Measurements from ENCODE around the gene SWAP70. TPM values are rescaled to one million over a fixed set of nuclear protein-coding genes. Genes with fewer than 3 reads are reported as not detected.

SWAP70 gene
- total and polyA plus RNA-seq, 2 of the 8 experiments (the other 6 are each of a cell fraction or from before 2014, with no cell fraction given): 14.8 to 37.5 TPM

DNA sequence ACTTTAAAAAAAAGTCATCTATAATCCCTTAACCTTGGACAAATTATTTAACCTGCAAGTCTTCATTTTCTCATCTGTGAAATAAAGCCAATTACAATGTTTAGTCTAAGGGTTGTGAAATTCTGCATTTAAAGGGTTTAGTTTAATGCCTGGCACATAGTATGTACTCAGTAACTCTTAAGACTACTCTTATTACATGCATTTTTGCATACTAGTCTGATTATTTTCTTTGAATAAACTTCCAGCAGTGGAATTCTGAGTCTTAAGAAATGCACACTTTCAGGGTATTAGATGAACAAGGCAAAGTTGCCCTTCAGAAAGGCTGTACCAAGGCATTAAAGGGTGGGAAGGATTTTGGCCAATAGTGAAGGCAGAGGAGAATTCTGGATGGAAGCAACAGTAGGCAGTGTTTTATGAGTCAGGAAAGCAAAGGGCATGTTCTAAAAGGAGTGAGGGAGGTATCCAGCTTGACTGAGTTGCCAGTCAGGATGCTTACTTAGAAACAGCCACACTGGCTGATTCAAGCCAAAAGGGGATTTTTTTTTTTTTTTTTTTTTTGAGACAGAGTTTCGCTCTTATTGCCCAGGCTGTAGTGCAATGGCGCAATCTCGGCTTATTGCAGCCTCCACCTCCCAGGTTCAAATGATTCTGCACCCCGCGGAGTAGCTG, 50.5 kb downstream of the SWAP70 start:
- Histone ChIP-seq H2BK15ac (ENCODE audit: low read length) (no peak overlapping the region), H4K5ac (ENCODE audit: insufficient read length, low read depth, low read length) (no peak overlapping the region), H3K23ac (ENCODE audit: insufficient read length) (no peak overlapping the region), H4K91ac (replicated peaks; ENCODE audit: insufficient read length, low read length) (no peak overlapping the region), H3K14ac (ENCODE audit: insufficient read length) (no peak overlapping the region), H3K23me2 (ENCODE audit: low read depth, low read length) (no peaks in the 10 kb centered on the region), H3K36me3 (ENCODE audit: control insufficient read depth in 2 of 4, insufficient read depth in 4 of 4, low read length in 3 of 4) (peaks cover 0 to 23% (median 5%) of the 10 kb centered on the region in 4 experiments; a peak in 2 of 8 replicates), H3K4me3 (ENCODE audit: extremely low read depth in 1 of 4, insufficient read depth in 2 of 4, low read depth in 3 of 4, low read length in 4 of 4) (no peak overlapping the region), H4K20me1 (replicated peaks in 1 of 2; ENCODE audit: control insufficient read depth in 1 of 2, insufficient read depth in 2 of 2, low read length in 2 of 2) (peaks cover 0 to 2% of the 10 kb centered on the region in 2 experiments), H3K9ac (replicated peaks in 1 of 4; ENCODE audit: extremely low read depth in 1 of 4, low read depth in 3 of 4, low read length in 3 of 4) (no peak overlapping the region), H3K4me2 (ENCODE audit: insufficient read depth in 1 of 2, low read depth in 2 of 2, low read length in 2 of 2) (no peak overlapping the region), H3K9me3 (ENCODE audit: insufficient read depth in 2 of 2, low read depth in 1 of 2, low read length in 1 of 2) (no peaks in the 10 kb centered on the region; a peak in 1 of 4 replicates), H3K4ac (replicated peaks; ENCODE audit: insufficient read length, low read depth, low read length) (no peak overlapping the region), H2BK120ac (replicated peaks; ENCODE audit: low read depth, low read length) (no peak overlapping the region), H2BK5ac (ENCODE audit: low read depth, low read length) (no peak overlapping the region), H2AFZ (ENCODE audit: low read length) (no peak overlapping the region), H2BK12ac (ENCODE audit: low read depth, low read length) (no peak overlapping the region), H3K4me1 (replicated peaks in 1 of 4; ENCODE audit: control insufficient read depth in 3 of 4, insufficient read depth in 4 of 4, low read length in 3 of 4) (peaks cover 2 to 11% (median 9%) of the 10 kb centered on the region in 4 experiments; a peak in 5 of 7 replicates), H3K27me3 (replicated peaks in 1 of 4; ENCODE audit: control insufficient read depth in 3 of 4, extremely low read depth in 1 of 4, insufficient read depth in 3 of 4, low read length in 3 of 4) (no peaks in the 10 kb centered on the region; a peak in 1 of 7 replicates), H3K79me1 (ENCODE audit: low read depth, low read length) (peaks cover 6% of the 10 kb centered on the region), H3K18ac (ENCODE audit: extremely low read depth, low read length) (no peak overlapping the region), H3K56ac (replicated peaks; ENCODE audit: insufficient read length, low read depth, low read length) (no peak overlapping the region), H4K8ac (ENCODE audit: extremely low read depth, insufficient read depth, low read length) (no peak overlapping the region), H2AK5ac (ENCODE audit: low read depth, low read length) (no peak overlapping the region), H2BK20ac (ENCODE audit: low read length) (no peak overlapping the region), H3K79me2 (ENCODE audit: control insufficient read depth in 1 of 2, insufficient read depth in 2 of 2, low read length in 2 of 2) (peaks cover 0 to 7% of the 10 kb centered on the region in 2 experiments; a peak in 2 of 4 replicates), H3K27ac (ENCODE audit: low read depth, low read length) (no peak overlapping the region)
- 54% methylated on average over 4 of the region's 5 CpGs; no CpG with 5 or more reads in 1 of the 2 experiments for WGBS, 2 experiments (ENCODE audit: extremely low coverage in 1 of 2, insufficient coverage in 1 of 2, insufficient read length in 1 of 2, insufficient replicate concordance in 2 of 2, low coverage in 1 of 2, low lambda C conversion rate in 2 of 2, missing lambda C conversion rate in 1 of 2)
- ChIA-PET CTCF (ENCODE audit: partially characterized antibody) (interaction anchor here (1.2 kb wide), 2 partner anchors 107 to 118 kb away, joined by 3 read pairs; no protein-coding TSS in a partner anchor), POLR2A (ENCODE audit: partially characterized antibody) (interaction anchor here (0.8 kb wide), 1 partner anchor 36 kb away, joined by 3 read pairs; no protein-coding TSS in a partner anchor)
- no peak for FAIRE-seq
- no peak for DNase-seq (ENCODE audit: low read depth in 1 of 2, low spot score in 2 of 2)
- TF ChIP-seq KDM4A (IDR thresholded peaks at IDR 0.05; ENCODE audit: low read depth, low read length, severe bottlenecking) (no peak), MAFK (IDR thresholded peaks at IDR 0.05; ENCODE audit: low read depth, low read length) (no peak), CEBPB (IDR thresholded peaks at IDR 0.05; ENCODE audit: low read depth, low read length) (no peak), SIX5 (IDR thresholded peaks at IDR 0.05; ENCODE audit: low read depth, low read length) (no peak), RNF2 (IDR thresholded peaks at IDR 0.05; ENCODE audit: borderline replicate concordance, low read depth, low read length, missing control alignments, poor library complexity, severe bottlenecking) (no peak), TCF12 (IDR thresholded peaks at IDR 0.05; ENCODE audit: low read depth, low read length) (no peak), EGR1 (IDR thresholded peaks at IDR 0.05; ENCODE audit: borderline replicate concordance, low read depth, low read length) (no peak), HDAC2 (IDR thresholded peaks at IDR 0.05; ENCODE audit: borderline replicate concordance in 1 of 2, low read depth in 2 of 2, low read length in 2 of 2) (no peak)
